ENCODE results near the gene NDUFB7.
"Not testable (repeated sequence)": the region's sequence is repeated elsewhere in the genome, so short reads cannot be mapped to it uniquely, and the experiment has no call there.

The NDUFB7 gene

DNA sequence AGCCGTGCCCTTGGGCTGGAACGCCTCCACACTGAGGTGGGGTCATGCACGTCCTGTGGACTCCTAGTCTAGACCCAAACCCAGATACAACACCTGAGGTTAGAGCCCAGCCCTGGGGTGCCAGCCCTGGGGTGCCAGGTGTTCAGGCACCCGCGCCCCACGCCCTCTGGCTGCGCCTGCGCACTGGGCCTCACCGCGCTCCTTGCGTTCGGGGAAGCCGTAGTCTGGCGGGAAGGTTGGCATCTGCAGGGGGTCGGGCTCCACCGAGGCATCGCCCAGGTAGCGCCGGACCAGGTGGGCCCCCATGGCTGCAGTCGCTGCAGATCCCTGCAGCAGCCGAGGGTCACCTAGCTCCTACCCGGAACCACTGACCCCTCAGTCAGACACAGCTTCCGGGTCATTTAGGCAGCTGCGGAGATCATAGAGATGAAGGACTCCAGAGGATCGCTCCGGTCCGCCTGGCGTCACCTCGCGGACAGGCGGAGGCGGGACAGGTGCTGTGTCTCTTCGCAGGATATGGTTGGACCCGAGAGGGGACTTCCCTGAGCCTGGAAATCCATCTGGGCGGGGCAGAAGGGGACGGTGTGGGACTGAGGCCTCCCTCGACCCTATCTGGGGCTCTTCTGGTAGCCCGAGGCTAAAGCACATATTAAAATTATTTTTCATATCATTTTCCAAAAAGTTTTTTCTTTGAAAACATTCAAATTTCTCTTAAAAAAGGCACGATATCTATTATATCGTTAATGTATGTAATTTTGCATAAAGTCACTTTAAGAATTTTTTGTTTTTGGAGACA is at the start of gene NDUFB7:
Gene NDUFB7, minus strand, starts transcription at position 372 of the 796 bp plus-strand sequence. Its CDS starts 66 bp downstream, at position 306.
- DNase-seq (ENCODE audit: low read depth in 1 of 2, low spot score in 1 of 2), result peak; percentile 75 to 76

DNA sequence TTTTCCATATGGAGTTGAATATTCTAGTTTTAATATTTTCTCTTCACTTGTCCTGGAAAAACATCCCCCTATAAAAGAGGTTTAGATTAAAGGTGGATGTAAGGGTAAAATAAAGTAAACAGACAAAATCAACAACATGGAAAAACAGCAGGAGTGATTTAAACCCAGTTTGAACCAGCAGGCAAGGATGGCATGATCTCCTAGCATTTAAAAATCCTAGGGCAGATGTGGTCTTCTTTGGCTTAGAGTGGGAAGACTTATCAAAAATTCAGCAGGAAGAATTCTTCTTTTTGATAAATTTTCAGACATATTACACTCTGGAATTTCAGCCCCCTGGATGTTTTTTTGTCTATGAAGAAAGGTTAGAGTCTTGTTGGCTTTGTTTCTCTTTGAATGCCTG is 47.5 kb upstream of the NDUFB7 start:
- DNase-seq (ENCODE audit: low read depth in 1 of 2, low spot score in 1 of 2), result no peak

DNA sequence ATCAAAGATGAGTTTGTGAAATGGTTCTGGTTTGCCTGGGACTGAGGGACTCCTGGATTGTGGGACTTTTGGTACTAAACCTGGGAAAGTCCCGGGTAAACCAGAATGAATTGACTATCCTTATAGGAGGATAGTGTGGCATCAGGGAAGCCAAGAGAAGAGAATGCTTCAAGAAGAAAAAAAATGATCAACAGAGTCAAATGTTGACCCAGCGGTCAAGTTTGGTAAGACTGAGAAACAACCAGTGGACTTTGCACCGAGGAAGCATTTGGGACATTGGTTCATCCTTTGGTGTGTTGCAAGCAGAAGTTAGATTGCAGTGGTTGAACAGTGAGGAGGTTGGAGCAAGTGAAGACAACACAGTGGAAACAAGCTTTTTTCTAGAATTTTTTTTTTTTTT is 44.5 kb upstream of the NDUFB7 start:
- no peak for DNase-seq (ENCODE audit: low read depth in 1 of 2, low spot score in 1 of 2)

DNA sequence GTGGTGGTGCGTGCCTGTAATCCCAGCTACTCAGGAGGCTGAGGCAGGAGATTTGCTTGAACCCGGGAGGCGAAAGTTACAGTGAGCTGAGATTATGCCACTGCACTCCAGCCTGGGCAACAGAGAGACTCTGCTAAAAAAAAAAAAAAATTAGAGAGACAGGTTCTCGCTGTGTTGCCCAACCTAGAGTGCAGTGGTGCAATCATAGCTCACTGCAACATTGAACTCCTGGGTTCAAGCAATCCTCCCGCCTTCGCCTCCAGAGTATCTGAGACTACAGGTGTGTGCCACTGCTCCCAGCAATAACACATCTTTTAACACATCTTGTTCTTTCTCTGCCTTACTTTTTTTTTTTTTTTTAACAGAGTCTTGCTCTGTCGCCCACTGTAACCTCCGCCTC is 43.8 kb upstream of the NDUFB7 start:
- no peak for DNase-seq (ENCODE audit: low read depth in 1 of 2, low spot score in 1 of 2)

DNA sequence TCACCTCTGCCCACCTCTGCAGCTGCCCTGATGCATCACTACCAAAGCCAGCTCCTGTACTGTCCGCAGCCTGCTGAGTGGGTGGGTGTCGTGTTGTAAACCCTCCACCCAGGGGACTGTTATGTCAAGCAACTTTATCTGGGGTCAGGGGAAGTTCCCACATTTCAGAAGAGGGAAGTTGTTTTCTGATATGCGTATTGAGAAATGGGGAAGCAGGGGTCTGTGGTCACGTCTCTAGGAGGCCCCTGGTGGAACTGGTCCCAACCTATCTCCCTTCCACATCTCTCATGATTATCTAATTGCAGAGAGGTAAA is 42.2 kb upstream of the NDUFB7 start:
- no peak for DNase-seq (ENCODE audit: low read depth in 1 of 2, low spot score in 1 of 2)

DNA sequence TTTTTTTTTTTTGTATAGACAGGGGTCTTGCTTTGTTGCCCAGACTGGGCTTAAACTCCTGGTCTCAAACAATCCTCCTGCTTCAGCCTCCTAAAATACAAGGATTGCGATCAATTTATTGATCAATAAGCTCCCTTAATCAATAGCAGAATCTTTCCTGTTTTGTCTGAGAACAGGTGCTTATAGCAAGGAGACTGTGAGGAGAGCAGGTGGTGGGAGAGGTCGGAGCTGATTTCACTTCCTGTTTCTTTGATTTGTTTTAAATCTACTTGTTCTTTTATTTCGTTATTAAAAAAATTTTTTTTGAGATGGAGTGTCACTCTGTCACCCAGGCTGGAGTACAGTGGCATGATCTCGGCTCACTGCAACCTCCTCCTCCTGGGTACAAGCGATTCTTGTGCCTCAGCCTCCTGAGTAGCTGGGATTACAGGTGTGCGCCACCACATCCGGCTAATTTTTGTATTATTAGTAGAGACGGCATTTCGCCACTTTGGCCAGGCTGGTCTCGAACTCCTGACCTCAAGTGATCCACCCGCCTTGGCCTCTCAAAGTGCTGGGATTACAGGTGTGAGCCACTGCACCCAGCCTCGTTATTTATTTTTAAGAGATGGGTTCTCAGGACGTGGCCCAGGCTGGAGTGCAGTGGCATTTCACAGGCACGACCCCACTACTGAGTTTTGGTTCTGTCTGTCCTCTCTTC is 41.7 kb upstream of the NDUFB7 start:
- not testable (repeated sequence) for DNase-seq (ENCODE audit: low read depth in 1 of 2, low spot score in 1 of 2)

DNA sequence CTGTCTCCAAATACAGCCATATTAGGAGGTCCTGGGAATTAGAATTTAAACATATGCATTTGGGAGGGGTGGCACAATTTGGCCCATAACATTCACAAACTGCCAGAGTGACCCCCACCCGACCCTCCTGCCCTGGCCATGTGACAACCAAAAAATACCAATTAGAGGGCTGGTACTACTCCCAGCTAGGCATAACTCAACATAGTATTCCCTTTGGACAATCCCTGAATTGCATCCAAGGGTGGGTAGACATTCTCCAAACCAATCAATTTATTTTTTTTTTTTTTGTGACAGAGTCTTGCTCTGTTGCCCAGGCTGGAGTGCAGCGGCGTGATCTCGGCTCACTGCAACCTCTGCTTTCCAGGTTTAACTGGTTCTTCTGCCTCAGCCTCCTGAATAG is 40.8 kb upstream of the NDUFB7 start:
- DNase-seq (ENCODE audit: low read depth in 1 of 2, low spot score in 1 of 2), result no peak

DNA sequence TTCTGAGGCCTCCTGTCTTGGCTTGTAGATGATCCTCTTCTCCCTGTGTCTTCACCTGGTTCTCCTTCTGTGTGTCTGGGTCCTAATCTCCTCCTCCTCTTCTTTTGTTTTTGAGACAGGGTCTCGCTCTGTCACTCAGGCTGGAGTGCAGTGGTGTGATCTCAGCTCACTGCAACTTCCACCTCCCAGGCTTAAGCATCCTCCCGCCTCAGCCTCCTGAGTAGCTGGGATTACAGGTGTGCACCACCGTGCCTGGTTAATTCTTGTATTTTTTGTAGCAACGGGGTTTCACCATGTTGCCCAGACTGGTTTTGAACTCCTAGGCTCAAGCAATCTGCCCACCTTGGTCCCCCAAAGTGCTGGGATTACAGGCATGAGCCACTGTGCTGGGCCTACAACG is 40.4 kb upstream of the NDUFB7 start:
- DNase-seq (ENCODE audit: low read depth in 1 of 2, low spot score in 1 of 2), result not testable (repeated sequence)

DNA sequence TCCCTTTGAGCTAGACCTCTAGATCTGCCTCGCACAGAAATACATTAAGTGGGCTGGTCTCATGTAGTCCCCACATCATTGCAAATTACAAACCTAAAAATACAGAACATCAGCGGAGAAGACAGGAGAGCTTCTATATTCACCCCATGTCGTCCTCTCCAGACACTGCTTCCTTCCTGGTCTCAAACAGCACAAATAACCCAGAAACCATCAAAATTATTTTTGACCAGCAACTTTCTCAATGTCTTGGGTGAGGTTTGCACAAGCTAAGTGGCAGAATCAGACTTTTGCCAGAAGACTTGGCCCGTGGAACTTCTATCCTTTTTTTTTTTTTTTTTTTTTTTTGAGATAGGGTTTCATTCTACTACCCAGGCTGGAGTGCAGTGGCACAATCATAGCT is 39.2 kb upstream of the NDUFB7 start:
- DNase-seq (ENCODE audit: low read depth in 1 of 2, low spot score in 1 of 2), result no peak

DNA sequence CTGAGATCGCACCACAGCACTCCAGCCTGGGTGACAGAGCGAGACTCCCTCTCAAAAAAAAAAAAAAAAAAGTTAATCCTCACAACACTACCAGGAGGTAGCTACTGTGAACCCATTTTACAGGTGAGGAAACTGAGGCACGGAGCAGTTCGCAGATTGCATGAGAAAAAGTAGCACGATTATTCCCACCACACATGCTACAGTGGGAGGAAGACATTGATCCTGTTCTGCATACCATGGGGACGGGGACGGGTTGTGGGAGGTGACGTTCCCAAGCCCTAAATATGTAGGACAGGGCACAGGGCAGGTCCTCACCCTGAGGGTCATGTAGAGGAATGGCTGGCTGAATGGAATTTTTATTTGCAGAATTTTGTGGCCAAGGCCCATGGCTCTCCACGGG is 34.8 kb upstream of the NDUFB7 start:
- no peak for DNase-seq (ENCODE audit: low read depth in 1 of 2, low spot score in 1 of 2)

DNA sequence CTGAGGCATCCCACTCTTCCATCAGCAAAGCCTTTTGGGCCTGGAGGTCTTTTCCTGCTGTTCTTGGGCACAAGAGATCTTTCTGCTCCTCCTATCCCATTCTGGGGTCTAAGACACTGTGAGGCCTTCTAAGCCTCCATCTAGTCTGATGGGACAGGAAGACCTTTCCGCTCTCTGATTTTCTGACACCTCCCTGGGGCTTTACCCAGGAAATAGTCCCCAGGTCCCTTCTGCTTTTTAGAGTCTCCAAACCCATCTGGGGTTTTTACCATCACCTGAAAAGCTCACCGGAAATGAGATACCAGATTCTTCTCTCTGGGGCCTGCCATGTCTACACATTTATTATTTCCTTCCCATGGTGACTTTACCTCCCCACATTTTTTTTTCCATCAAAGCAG is 32.1 kb upstream of the NDUFB7 start:
- DNase-seq (ENCODE audit: low read depth in 1 of 2, low spot score in 1 of 2), result no peak

DNA sequence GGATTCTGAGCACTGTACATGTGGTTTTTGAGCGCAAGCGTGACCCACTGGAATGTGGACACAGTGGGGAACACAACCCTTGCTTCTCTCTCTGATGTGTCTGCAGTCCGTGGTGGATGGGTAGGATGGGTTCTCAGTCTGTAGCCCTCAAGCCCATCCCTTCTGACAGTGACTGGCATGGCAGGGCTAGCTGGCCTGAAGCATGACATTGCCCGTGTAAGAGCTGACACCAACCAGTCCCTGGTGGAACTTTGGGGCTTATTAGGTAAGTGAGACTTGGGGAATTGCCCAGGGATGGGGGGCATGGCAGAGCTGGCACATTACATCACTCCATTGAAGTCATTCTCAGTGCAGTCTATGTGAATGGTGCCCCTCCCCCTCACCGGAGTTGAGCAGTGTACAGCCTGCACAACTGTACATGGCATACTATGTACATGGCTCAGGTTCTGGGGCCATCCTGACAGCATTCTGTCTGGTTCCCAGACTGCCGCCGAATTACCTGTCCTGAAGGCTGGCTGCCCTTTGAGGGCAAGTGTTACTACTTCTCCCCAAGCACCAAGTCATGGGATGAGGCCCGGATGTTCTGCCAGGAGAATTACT is 27.8 kb upstream of the NDUFB7 start:
- DNase-seq (ENCODE audit: low read depth in 1 of 2, low spot score in 1 of 2), result no peak

DNA sequence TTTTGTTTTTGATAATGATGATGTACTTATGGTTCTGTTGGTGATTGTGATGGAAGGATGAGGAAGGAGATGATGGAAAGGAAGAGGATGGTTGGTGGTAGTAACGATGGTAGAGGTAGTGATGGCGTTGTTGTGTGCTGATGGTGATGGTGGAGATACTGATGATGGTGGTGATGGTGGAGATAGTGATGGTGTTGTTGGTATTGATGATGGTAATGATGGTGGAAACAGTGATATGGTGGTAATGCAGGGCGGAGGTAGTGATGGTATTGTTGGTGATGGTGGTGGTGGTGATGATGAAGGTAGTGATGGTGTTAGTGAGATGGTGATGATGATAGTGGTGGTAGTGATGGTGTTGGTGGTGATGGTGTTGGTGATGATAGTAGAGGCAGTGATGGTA is 23.7 kb upstream of the NDUFB7 start:
- DNase-seq (ENCODE audit: low read depth in 1 of 2, low spot score in 1 of 2), result no peak

DNA sequence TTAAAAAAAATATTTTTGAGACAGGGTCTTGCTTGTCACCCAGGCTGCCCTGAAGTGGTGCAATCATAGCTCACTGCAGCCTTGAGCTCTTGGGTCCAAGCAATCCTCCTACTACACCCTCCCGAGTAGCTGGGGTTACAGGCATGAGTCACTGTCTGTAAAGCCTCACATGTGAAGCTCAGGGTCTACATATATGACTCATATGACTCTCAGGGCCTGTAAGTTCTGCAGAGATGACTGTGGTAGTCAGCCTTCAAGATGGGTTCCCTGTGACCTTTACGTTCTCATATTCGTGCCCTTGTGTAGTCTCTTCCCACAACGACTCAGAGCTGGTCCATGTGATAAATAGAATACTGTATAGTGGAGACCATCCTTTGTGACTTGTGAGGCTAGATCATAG is 17.6 kb upstream of the NDUFB7 start:
- DNase-seq (ENCODE audit: low read depth in 1 of 2, low spot score in 1 of 2), result not testable (repeated sequence)

DNA sequence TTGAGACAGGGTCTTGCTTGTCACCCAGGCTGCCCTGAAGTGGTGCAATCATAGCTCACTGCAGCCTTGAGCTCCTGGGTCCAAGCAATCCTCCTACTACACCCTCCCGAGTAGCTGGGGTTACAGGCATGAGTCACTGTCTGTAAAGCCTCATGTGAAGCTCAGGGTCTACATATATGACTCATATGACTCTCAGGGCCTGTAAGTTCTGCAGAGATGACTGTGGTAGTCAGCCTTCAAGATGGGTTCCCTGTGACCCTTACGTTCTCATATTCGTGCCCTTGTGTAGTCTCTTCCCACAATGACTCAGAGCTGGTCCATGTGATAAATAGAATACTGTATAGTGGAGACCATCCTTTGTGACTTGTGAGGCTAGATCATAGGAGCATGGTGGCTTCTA is 13.3 kb upstream of the NDUFB7 start:
- not testable (repeated sequence) for DNase-seq (ENCODE audit: low read depth in 1 of 2, low spot score in 1 of 2)

DNA sequence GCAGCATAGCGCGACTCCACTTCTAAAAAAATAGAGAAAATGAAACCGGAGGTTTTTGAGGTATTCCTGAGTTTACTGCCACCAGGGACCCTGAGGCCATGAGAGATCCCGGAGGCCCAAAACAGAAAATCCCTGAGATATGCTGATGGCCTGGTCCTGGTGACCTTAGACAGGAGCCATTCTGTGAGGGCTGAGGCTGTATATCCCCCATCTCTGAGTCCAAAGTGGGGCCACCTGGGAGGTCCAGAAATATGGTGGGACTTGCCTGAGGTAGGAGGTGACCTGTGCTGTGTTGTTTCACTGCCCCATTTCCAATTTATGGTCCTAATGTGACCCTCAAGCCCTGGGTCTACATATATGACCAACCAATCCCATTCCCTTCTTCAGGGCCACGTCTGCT is 12.5 kb upstream of the NDUFB7 start:
- DNase-seq (ENCODE audit: low read depth in 1 of 2, low spot score in 1 of 2), result not testable (repeated sequence)

DNA sequence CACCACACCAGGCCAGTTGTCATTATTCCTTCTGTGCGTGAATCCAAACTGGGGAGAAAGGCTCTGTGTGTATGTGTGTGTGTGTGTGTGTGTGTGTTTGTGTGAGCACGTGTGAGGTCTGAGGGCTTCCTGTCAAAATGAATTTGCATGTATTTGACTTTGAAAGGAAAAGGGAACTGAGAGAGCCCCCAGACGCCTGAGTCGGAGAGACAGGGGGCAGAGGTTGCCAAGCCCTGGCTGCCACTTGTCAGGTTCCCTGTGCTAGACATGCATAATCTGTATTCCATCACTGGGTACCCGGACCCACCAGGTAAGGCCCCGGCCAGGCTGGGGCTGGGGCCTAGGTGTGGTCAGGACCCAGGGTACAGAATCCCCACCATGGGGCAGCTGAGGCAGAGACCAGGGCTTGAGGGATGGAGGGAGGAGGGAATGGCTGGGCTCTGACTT is 11.1 kb upstream of the NDUFB7 start, which contains the start of gene CLEC17A:
Gene CLEC17A, plus strand, starts transcription at position 191 of the 447 bp plus-strand sequence. Its CDS starts 77 bp downstream, at position 268.
- no peak for DNase-seq (ENCODE audit: low read depth in 1 of 2, low spot score in 1 of 2)

DNA sequence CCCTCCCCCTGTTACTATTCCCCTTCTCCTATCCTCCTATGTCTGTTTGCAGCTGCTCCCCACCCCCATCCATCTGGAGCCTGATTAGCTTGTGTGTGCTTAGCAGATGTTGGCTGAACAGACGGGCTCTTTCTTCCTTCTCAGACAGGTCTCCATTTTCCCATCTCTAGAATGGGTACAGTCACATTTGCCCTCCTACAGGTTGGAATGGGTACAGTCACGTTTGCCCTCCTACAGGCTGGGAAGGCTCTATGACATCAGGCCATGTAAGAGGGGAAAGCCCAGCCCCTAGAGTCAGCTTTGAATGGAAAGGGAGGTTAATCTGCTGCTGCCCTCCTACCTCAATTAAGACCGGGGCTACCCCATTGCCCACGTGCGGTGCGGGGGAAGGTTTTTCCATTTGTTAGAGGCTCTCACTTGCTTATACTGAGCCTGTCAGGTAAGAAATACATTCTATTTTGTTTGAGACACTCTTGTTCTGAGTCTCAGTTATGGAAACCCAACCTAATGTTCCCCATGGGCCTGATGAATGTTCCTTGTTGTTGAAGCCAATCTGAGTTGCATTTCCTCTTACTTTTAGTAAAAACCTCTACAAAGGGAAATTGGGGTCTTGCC is 8.9 kb upstream of the NDUFB7 start:
- peak in 1 of 2 donors; percentile 31 for DNase-seq (ENCODE audit: low read depth in 1 of 2, low spot score in 1 of 2)

DNA sequence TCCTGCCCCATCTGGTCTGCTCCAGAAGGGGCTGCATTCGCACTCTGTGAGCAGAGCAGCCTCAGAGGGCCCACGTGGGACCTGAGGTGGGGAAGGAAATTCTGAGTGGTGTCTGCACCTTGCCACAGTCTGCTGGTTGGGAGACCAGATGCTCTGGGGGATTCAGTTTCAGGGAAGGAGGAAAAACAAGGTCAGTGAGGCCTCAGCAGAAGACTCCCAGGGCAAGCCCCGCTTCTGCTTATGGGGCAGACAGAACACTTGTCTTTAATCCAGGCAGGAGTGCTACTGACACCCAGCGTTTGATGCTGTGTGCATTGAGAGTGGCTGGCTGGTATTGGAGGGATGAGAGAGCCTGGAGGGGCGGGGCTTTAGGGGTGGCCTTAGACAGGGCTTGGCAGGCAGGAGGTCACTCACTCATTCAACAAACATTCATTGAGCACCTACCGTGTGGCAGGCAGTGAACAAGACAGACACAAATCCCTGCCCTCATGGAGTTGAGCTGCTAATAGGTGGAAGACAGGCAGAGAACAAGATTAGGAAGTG is 6.1 kb upstream of the NDUFB7 start:
- no peak for DNase-seq (ENCODE audit: low read depth in 1 of 2, low spot score in 1 of 2)

DNA sequence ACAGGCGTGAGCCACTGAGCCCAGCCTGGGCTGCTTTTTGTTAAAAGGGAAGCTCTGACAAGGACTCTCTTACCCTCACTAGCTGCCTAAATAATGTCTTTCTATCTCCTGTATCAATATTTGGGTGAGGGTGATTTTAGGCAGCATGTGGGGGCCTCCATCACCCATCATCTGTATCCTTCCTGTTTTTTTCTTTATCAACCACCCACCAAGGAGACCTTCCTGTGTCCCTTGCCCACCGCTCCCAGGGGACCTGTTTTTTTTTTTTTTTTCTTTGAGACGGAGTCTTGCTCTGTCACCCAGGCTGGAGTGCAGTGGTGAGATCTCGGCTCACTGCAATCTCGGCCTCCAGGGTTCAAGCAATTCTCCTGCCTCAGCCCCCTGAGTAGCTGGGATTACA is 5.4 kb upstream of the NDUFB7 start:
- DNase-seq (ENCODE audit: low read depth in 1 of 2, low spot score in 1 of 2), result no peak

DNA sequence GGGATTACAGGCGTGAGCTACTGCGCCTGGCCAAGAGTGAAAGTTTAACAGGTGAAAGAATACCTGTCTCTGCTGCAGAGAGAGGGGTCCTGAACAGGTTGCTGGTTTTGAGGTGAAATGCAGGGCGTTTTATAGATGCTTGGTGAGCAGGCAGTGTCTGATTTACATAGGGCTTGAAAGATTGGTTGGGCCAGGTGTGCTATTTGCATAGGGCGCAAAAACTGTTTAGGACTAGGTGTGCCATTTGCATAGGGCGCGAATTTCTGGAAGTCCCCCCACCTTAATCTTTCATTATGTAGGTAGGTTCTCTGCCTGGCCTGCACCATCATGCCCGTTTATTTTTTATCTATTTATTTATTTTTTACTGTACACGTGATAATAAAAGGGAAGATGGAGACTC is 4.5 kb upstream of the NDUFB7 start:
- DNase-seq (ENCODE audit: low read depth in 1 of 2, low spot score in 1 of 2), result no peak
